Upper lobe of left lung (tissue), 4 donors: ENCODE measurements around the gene TMEFF1.

ENCODE experiments used
- EP300 ChIP-seq, 4 donors: sonication (generic); formaldehyde crosslinking; IDR thresholded peaks; one replicate each; pipeline ENCODE4 v1.5.1; 2017; ENCODE audit warnings: antibody characterized with exemption in 4 of 4, control low read depth in 2 of 4
- TF ChIP-seq, protein P1 (sequence below), 6 experiments: fragments of 450-650 bp in 4 of 6; fragments of 200-600 bp in 2 of 6; sonication (generic) in 2 of 6; IDR thresholded peaks; one replicate each; pipeline ENCODE4 v1.5.1; 2016 to 2019; ENCODE audit warnings: antibody characterized with exemption in 6 of 6

DNA sequence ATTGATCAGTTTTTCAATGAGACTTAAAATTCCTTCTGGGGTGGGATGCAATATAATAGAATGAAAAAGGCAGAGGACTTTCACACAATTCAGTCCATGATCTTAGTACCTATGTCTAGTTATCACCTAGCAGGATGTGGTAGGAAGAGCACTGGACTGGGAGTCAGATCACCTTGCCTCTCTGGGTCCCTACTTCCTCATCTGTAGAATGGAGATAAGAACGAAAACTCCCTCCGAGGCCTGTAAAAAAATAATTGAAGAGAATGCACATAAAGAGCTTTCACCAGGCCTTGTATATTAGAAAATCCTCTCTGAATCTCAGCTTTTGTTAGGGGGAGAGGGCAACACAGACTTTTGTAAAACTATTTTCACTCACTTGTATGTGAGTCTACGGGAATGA, 681 bp upstream of the TMEFF1 start:
- TF ChIP-seq, protein P1, sequence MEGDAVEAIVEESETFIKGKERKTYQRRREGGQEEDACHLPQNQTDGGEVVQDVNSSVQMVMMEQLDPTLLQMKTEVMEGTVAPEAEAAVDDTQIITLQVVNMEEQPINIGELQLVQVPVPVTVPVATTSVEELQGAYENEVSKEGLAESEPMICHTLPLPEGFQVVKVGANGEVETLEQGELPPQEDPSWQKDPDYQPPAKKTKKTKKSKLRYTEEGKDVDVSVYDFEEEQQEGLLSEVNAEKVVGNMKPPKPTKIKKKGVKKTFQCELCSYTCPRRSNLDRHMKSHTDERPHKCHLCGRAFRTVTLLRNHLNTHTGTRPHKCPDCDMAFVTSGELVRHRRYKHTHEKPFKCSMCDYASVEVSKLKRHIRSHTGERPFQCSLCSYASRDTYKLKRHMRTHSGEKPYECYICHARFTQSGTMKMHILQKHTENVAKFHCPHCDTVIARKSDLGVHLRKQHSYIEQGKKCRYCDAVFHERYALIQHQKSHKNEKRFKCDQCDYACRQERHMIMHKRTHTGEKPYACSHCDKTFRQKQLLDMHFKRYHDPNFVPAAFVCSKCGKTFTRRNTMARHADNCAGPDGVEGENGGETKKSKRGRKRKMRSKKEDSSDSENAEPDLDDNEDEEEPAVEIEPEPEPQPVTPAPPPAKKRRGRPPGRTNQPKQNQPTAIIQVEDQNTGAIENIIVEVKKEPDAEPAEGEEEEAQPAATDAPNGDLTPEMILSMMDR (IDR thresholded peaks at IDR 0.05): no peak
- TF ChIP-seq EP300 (IDR thresholded peaks at IDR 0.05): no peak
